ENCODE measurements around the gene PGBD2. TPM values are rescaled to one million over a fixed set of nuclear protein-coding genes. Genes with fewer than 3 reads are reported as not detected.

The PGBD2 gene
- total RNA-seq, 4 donors from 2014 or later: 3.3 to 7.3 (median 5.4) TPM

Small RNA genes lying within 50 kb of the gene (small RNA-seq; reads per million reads assigned to genes)
- gene RNU6-1205P: not detected

Other genes starting within 250 kb of the PGBD2 start
- not detected for gene OR14I1, start 203.5 kb upstream of the PGBD2 start, total RNA-seq
- not detected for gene LYPD8, start 150.5 kb upstream of the PGBD2 start, total RNA-seq
- gene SH3BP5L, start 80.3 kb upstream of the PGBD2 start, total RNA-seq: 10 to 100 TPM; 16.8 to 24.6 (median 21.7) TPM
- 10 to 100 TPM; 22.4 to 38.4 (median 31.8) TPM for gene ZNF672, start 68.0 kb upstream of the PGBD2 start, total RNA-seq
- 100 to 1,000 TPM in 1 of 4 donors, 10 to 100 TPM in 3; 40.8 to 118 (median 68.5) TPM for gene ZNF692, start 47.1 kb upstream of the PGBD2 start, total RNA-seq